ENCODE data around the gene VIM.

DNA sequence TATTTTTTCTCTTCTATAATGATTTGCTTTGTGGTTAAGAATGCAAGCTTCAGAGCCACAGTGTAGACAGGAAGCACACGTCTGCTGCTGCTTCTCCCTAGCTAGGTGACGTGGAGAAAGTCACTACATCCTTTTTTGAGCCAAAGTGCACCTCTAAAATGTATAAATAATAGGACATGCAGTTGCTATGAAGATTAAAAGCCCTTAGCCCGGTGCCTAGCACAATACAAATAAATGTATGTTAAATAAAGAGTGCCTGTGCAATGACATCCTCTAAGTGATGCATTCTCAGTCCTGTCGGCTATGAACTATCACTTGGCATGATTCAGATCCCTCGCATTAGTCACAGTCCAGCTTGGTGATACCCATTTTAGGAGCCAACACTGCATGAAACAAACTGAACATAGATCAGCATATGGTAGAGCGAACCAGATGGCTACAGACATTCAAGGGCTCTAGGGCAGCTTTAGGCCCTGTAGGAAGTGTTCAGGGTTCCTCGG lies 21.8 kb upstream of the VIM start:
- TF ChIP-seq GATA2 (IDR thresholded peaks at IDR 0.05; ENCODE audit: low read depth, low read length) (no peak), GATA3 (IDR thresholded peaks at IDR 0.05; ENCODE audit: low read depth, low read length) (no peak)
